ENCODE results near the gene PRG3. TPM values are rescaled to one million over a fixed set of nuclear protein-coding genes. Genes with fewer than 3 reads are reported as not detected.
A peak's percentile ranks its signal among the peaks of the same experiment; 100 is the strongest.

The PRG3 gene
- total RNA-seq, 1 experiment from 2014 or later: not detected

- ATAC-seq: no peak
- Histone ChIP-seq H3K4me2 (ENCODE audit: low read length) (no peak overlapping the region), H2AFZ (ENCODE audit: low read length) (no peak overlapping the region), H3K4me3 (ENCODE audit: low read length) (no peak overlapping the region), H3K27ac (ENCODE audit: low read length) (no peak overlapping the region), H3K9me3 (ENCODE audit: low read length) (no peaks in the 10 kb centered on the region), H3K4me1 (ENCODE audit: insufficient read depth, low read length) (peaks cover 3% of the 10 kb centered on the region), H3K36me3 (ENCODE audit: low read depth, low read length) (no peaks in the 10 kb centered on the region), H3K79me2 (ENCODE audit: low read length) (peaks cover 3% of the 10 kb centered on the region), H3F3A (ENCODE audit: low read length, unreplicated experiment) (no peaks in the 10 kb centered on the region), H4K20me1 (ENCODE audit: low read length) (no peaks in the 10 kb centered on the region), H3K9ac (ENCODE audit: low read length) (no peak overlapping the region), H3K27me3 (ENCODE audit: low read length) (no peaks in the 10 kb centered on the region), H3K9me2 (replicated peaks; ENCODE audit: low read length) (no peaks in the 10 kb centered on the region)
- POLR2A ChIA-PET (ENCODE audit: unreplicated experiment): no interaction called here
- TF ChIP-seq EZH2phosphoT487 (IDR thresholded peaks at IDR 0.05; ENCODE audit: borderline replicate concordance, low read length): no peak
- no peak for TF ChIP-seq CTCF (conservative IDR thresholded peaks at IDR 0.05; ENCODE audit: low read depth, low read length)
- no peak for TF ChIP-seq EZH2 (IDR thresholded peaks at IDR 0.05; ENCODE audit: low read length, unreplicated experiment)
- intact Hi-C loops (cut with micrococcal nuclease): loop anchor here (10.0 kb wide), 1 partner anchor 143 kb away; no protein-coding TSS in a partner anchor
- DNase-seq: no peak
- CTCF ChIA-PET: no interaction called here
- no TSS peak for BruUV-seq (replicated peaks)
These were observed 39.6 kb downstream of the PRG3 start for GRCh38 chr11:57341250-57341808.

DNA sequence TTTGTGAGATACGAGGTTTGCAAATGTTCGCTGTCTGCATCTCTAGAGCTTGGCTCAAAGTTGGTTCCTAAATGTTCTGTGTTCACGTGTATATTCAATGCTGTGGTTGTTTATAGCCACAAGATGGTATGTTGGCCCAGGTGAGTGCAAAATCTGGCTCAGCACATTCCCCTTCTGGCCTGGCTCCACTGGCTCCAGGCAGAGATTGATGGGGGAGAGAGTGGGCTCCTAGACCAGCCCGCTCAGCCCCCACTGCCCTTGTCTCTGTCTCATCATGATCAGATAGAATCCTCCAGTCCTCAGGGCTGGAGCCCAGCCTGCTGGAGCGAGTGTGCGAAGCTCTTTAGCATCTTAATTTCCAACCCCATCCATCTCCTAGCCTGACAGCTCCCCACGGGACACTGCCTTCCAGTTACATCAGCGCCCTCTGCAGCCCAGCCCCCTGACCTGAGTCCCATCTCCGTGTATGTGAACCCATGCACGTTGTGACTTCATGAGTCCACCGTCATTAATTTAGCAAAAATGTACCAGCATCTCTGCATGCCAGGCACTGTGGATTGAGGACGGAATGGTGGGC lies 40.8 kb downstream of the PRG3 start:
- Histone ChIP-seq H3K27ac (ENCODE audit: low read length) (no peak overlapping the region), H3K4me3 (ENCODE audit: low read length) (no peak overlapping the region), H3K27me3 (ENCODE audit: low read length) (no peaks in the 10 kb centered on the region), H3K9ac (ENCODE audit: low read length) (no peak overlapping the region), H3K9me3 (ENCODE audit: low read length) (no peaks in the 10 kb centered on the region), H3K9me2 (replicated peaks; ENCODE audit: low read length) (no peaks in the 10 kb centered on the region), H4K20me1 (ENCODE audit: low read length) (no peaks in the 10 kb centered on the region), H3K36me3 (ENCODE audit: low read depth, low read length) (no peaks in the 10 kb centered on the region), H3F3A (ENCODE audit: low read length, unreplicated experiment) (no peaks in the 10 kb centered on the region), H3K79me2 (ENCODE audit: low read length) (peaks cover 14% of the 10 kb centered on the region), H2AFZ (ENCODE audit: low read length) (no peak overlapping the region), H3K4me2 (ENCODE audit: low read length) (no peak overlapping the region), H3K4me1 (ENCODE audit: insufficient read depth, low read length) (peaks cover 8% of the 10 kb centered on the region)
- intact Hi-C loops (cut with micrococcal nuclease): loop anchor here (10.0 kb wide), 1 partner anchor 145 kb away; no protein-coding TSS in a partner anchor
- TF ChIP-seq EZH2phosphoT487 (IDR thresholded peaks at IDR 0.05; ENCODE audit: borderline replicate concordance, low read length): no peak
- peak; percentile 57 for TF ChIP-seq CTCF (conservative IDR thresholded peaks at IDR 0.05; ENCODE audit: low read depth, low read length)
- DNase-seq: peak; percentile 35
- no TSS peak for BruUV-seq (replicated peaks)
- ChIA-PET POLR2A (ENCODE audit: unreplicated experiment) (no interaction called here), CTCF (no interaction called here)
- no peak for ATAC-seq

DNA sequence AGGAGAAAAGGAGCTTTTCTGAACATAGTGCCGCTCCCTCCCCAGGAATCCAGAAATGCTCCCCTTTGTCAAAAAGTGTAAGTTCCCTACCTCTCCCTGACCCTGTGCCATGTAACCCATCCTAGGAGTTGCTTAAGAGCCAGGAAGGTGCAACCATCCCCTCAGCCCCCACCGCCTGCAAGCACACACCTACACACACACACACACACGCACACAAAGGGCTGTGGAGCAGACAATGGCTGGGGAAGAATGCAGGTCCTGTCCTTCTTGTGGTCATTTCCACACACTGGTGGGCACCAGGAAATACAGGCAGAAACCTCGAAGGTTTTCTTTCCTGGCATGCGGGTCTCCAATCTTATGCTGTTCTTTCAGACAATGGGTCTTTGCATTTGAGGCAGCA lies 41.6 kb downstream of the PRG3 start:
- H3K4me1 ChIP-seq (ENCODE audit: insufficient read depth, low read length): peaks cover 15% of the 10 kb centered on the region
- H3K4me3 ChIP-seq (ENCODE audit: low read length): no peak overlapping the region
- no peak overlapping the region for H3K9ac ChIP-seq (ENCODE audit: low read length)
- no peak overlapping the region for H2AFZ ChIP-seq (ENCODE audit: low read length)
- no TSS peak for BruUV-seq (replicated peaks)
- H3K9me3 ChIP-seq (ENCODE audit: low read length): no peaks in the 10 kb centered on the region
- ChIA-PET CTCF (no interaction called here), POLR2A (ENCODE audit: unreplicated experiment) (no interaction called here)
- DNase-seq (no peak), ATAC-seq (no peak)
- H4K20me1 ChIP-seq (ENCODE audit: low read length): no peaks in the 10 kb centered on the region
- H3K79me2 ChIP-seq (ENCODE audit: low read length): peaks cover 22% of the 10 kb centered on the region
- no peak for TF ChIP-seq CTCF (conservative IDR thresholded peaks at IDR 0.05; ENCODE audit: low read depth, low read length)
- no peak for TF ChIP-seq EZH2phosphoT487 (IDR thresholded peaks at IDR 0.05; ENCODE audit: borderline replicate concordance, low read length)
- TF ChIP-seq EZH2 (IDR thresholded peaks at IDR 0.05; ENCODE audit: low read length, unreplicated experiment): no peak
- no peak overlapping the region for H3K4me2 ChIP-seq (ENCODE audit: low read length)
- H3F3A ChIP-seq (ENCODE audit: low read length, unreplicated experiment): no peaks in the 10 kb centered on the region
- no peak overlapping the region for H3K27ac ChIP-seq (ENCODE audit: low read length)
- no peaks in the 10 kb centered on the region for H3K9me2 ChIP-seq (replicated peaks; ENCODE audit: low read length)
- H3K27me3 ChIP-seq (ENCODE audit: low read length): no peaks in the 10 kb centered on the region
- intact Hi-C loops (cut with micrococcal nuclease): no loop called here
- no peaks in the 10 kb centered on the region for H3K36me3 ChIP-seq (ENCODE audit: low read depth, low read length)
